ENCODE data around the gene KANSL1. TPM values are rescaled to one million over a fixed set of nuclear protein-coding genes. Genes with fewer than 3 reads are reported as not detected.

KANSL1 gene
- total RNA-seq, 1 experiment from 2014 or later: 72.7 TPM

GRCh38 chr17:46167826-46168569, 25.2 kb downstream of the KANSL1 start (continued):
- TF ChIP-seq NFE2L1 (CRISPR knock-in tag; IDR thresholded peaks at IDR 0.05) (no peak), FOXJ3 (CRISPR knock-in tag; IDR thresholded peaks at IDR 0.05; ENCODE audit: borderline replicate concordance) (no peak)
- TF ChIP-seq, protein P1, sequence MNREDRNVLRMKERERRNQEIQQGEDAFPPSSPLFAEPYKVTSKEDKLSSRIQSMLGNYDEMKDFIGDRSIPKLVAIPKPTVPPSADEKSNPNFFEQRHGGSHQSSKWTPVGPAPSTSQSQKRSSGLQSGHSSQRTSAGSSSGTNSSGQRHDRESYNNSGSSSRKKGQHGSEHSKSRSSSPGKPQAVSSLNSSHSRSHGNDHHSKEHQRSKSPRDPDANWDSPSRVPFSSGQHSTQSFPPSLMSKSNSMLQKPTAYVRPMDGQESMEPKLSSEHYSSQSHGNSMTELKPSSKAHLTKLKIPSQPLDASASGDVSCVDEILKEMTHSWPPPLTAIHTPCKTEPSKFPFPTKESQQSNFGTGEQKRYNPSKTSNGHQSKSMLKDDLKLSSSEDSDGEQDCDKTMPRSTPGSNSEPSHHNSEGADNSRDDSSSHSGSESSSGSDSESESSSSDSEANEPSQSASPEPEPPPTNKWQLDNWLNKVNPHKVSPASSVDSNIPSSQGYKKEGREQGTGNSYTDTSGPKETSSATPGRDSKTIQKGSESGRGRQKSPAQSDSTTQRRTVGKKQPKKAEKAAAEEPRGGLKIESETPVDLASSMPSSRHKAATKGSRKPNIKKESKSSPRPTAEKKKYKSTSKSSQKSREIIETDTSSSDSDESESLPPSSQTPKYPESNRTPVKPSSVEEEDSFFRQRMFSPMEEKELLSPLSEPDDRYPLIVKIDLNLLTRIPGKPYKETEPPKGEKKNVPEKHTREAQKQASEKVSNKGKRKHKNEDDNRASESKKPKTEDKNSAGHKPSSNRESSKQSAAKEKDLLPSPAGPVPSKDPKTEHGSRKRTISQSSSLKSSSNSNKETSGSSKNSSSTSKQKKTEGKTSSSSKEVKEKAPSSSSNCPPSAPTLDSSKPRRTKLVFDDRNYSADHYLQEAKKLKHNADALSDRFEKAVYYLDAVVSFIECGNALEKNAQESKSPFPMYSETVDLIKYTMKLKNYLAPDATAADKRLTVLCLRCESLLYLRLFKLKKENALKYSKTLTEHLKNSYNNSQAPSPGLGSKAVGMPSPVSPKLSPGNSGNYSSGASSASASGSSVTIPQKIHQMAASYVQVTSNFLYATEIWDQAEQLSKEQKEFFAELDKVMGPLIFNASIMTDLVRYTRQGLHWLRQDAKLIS (CRISPR knock-in tag; IDR thresholded peaks at IDR 0.05; ENCODE audit: borderline replicate concordance): no peak

GRCh38 chr17:46167267-46167666, 26.0 kb downstream of the KANSL1 start:
- H3K36me3 Mint-ChIP-seq: peaks cover 30% of the 10 kb centered on the region
- no peaks in the 10 kb centered on the region for H3K9me3 Mint-ChIP-seq
- no peak for DNase-seq (ENCODE audit: low spot score)
- TF ChIP-seq NR2C2 (CRISPR knock-in tag; IDR thresholded peaks at IDR 0.05) (no peak), NFE2L1 (CRISPR knock-in tag; IDR thresholded peaks at IDR 0.05) (no peak), ERG (CRISPR knock-in tag; IDR thresholded peaks at IDR 0.05) (no peak), FOXJ3 (CRISPR knock-in tag; IDR thresholded peaks at IDR 0.05; ENCODE audit: borderline replicate concordance) (no peak), SP1 (CRISPR knock-in tag; conservative IDR thresholded peaks at IDR 0.05) (no peak), GRHL2 (CRISPR knock-in tag; IDR thresholded peaks at IDR 0.05; ENCODE audit: insufficient replicate concordance, severe bottlenecking) (no peak), SMAD4 (CRISPR knock-in tag; IDR thresholded peaks at IDR 0.05) (no peak), ZNF219 (CRISPR knock-in tag; IDR thresholded peaks at IDR 0.05; ENCODE audit: borderline replicate concordance) (no peak), IRF1 (CRISPR knock-in tag; IDR thresholded peaks at IDR 0.05) (no peak), ZNF121 (CRISPR knock-in tag; IDR thresholded peaks at IDR 0.05) (no peak), NFYB (CRISPR knock-in tag; conservative IDR thresholded peaks at IDR 0.05; ENCODE audit: low read depth) (no peak), NR1H2 (CRISPR knock-in tag; IDR thresholded peaks at IDR 0.05) (no peak), IRF2 (CRISPR knock-in tag; IDR thresholded peaks at IDR 0.05; ENCODE audit: borderline replicate concordance, low read depth) (no peak), ELF4 (CRISPR knock-in tag; IDR thresholded peaks at IDR 0.05; ENCODE audit: low read depth) (no peak), SOX15 (CRISPR knock-in tag; IDR thresholded peaks at IDR 0.05) (no peak), JUN (CRISPR knock-in tag; IDR thresholded peaks at IDR 0.05) (no peak), MYBL2 (CRISPR knock-in tag; IDR thresholded peaks at IDR 0.05) (no peak)
- TF ChIP-seq, protein P2, sequence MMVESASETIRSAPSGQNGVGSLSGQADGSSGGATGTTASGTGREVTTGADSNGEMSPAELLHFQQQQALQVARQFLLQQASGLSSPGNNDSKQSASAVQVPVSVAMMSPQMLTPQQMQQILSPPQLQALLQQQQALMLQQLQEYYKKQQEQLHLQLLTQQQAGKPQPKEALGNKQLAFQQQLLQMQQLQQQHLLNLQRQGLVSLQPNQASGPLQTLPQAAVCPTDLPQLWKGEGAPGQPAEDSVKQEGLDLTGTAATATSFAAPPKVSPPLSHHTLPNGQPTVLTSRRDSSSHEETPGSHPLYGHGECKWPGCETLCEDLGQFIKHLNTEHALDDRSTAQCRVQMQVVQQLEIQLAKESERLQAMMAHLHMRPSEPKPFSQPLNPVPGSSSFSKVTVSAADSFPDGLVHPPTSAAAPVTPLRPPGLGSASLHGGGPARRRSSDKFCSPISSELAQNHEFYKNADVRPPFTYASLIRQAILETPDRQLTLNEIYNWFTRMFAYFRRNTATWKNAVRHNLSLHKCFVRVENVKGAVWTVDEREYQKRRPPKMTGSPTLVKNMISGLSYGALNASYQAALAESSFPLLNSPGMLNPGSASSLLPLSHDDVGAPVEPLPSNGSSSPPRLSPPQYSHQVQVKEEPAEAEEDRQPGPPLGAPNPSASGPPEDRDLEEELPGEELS (CRISPR knock-in tag; IDR thresholded peaks at IDR 0.05): no peak
- TF ChIP-seq, protein P3, sequence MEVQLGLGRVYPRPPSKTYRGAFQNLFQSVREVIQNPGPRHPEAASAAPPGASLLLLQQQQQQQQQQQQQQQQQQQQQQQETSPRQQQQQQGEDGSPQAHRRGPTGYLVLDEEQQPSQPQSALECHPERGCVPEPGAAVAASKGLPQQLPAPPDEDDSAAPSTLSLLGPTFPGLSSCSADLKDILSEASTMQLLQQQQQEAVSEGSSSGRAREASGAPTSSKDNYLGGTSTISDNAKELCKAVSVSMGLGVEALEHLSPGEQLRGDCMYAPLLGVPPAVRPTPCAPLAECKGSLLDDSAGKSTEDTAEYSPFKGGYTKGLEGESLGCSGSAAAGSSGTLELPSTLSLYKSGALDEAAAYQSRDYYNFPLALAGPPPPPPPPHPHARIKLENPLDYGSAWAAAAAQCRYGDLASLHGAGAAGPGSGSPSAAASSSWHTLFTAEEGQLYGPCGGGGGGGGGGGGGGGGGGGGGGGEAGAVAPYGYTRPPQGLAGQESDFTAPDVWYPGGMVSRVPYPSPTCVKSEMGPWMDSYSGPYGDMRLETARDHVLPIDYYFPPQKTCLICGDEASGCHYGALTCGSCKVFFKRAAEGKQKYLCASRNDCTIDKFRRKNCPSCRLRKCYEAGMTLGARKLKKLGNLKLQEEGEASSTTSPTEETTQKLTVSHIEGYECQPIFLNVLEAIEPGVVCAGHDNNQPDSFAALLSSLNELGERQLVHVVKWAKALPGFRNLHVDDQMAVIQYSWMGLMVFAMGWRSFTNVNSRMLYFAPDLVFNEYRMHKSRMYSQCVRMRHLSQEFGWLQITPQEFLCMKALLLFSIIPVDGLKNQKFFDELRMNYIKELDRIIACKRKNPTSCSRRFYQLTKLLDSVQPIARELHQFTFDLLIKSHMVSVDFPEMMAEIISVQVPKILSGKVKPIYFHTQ (CRISPR knock-in tag; IDR thresholded peaks at IDR 0.05): no peak
- CTCF ChIA-PET: no interaction called here
- H3K27ac Mint-ChIP-seq: no peak overlapping the region
- no peak for ATAC-seq
- POLR2A ChIA-PET: no interaction called here
- H3K4me1 Mint-ChIP-seq: peaks cover 58% of the 10 kb centered on the region
- H3K27me3 Mint-ChIP-seq (ENCODE audit: low read depth): no peaks in the 10 kb centered on the region; the same call in 1 of the 2 replicates
- no peak overlapping the region for H3K4me3 Mint-ChIP-seq

All from WTC11 (cell line).